AG04450 (cell line): ENCODE results near the gene UHRF2. TPM values are rescaled to one million over a fixed set of nuclear protein-coding genes. Genes with fewer than 3 reads are reported as not detected.

Source experiments
- CTCF ChIA-PET: fragments of 300-600, 350-600 bp; formaldehyde crosslinking; extraction: SDS; loops from one replicate; lab custom pipeline; 2022; ENCODE audit warnings: antibody characterized with exemption, inconsistent platforms; lab: Charles Lee
- POLR2A ChIA-PET: fragments of 350-600 bp; formaldehyde crosslinking; extraction: SDS; loops from one replicate; lab custom pipeline; 2021; ENCODE audit warnings: antibody characterized with exemption, inconsistent platforms; lab: Yijun Ruan, JAX
- DNase-seq: peaks from one replicate; pipeline ENCODE4 v3.0.0-alpha.2; 2011; ENCODE audit warnings: low read depth, low spot score
- H3K27ac ChIP-seq: one replicate; pipeline ENCODE4 v1.5.1; 2012; ENCODE audit warnings: low read depth, low read length, control low read depth
- H3K27me3 ChIP-seq: one replicate; pipeline ENCODE4 v1.6.0; 2012; ENCODE audit warnings: low read length; ENCODE audit not compliant: control insufficient read depth, insufficient read depth
- H3K4me3 ChIP-seq: 2 replicates; pipeline ENCODE4 v1.5.1; 2011; ENCODE audit warnings: mild to moderate bottlenecking, low read depth, low read length, control low read depth
- H3K9me3 ChIP-seq: 2 replicates; pipeline ENCODE4 v1.5.1; 2012; ENCODE audit warnings: low read length; ENCODE audit not compliant: control insufficient read depth, insufficient read depth
- polyA plus RNA-seq: library from polyadenylated mRNA; depleted of rRNA; stranded (reverse); fragments of >200 nt; gene quantifications from 2 replicates; pipeline ENCODE4 v1.2.3, GENCODE V29; 2011
- TF ChIP-seq, protein P1 (sequence below): IDR thresholded peaks from 2 replicates; pipeline ENCODE4 v1.5.1; 2011; ENCODE audit warnings: low read depth, low read length, control low read depth, inconsistent platforms

The UHRF2 gene
- polyA plus RNA-seq, 1 experiment = 56.0 TPM

DNA sequence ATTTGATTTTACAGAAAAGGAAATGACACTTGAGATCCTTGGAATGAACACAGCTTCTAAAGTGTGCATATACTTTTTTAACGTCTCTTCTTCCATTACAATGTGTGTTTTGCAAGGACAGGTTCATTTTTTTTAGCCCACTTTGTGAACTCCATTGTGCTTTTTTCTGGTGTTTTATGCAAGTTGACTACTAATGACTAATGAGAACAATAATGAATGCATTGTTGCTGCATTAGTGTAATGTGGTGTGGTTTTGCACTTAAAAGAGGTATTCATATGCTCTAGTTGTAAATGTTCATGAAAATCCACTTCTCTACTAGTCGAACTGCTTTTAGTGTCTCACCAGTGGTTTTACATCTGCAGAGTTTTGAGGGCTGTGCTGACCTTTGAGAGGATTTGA lies 93.6 kb downstream of the UHRF2 start:
- Histone ChIP-seq H3K27me3 (no peaks in the 10 kb centered on the region), H3K27ac (no peak overlapping the region), H3K4me3 (no peak overlapping the region), H3K9me3 (no peaks in the 10 kb centered on the region)
- no peak for DNase-seq
- ChIA-PET POLR2A (no interaction called here), CTCF (no interaction called here)
- TF ChIP-seq, protein P1, sequence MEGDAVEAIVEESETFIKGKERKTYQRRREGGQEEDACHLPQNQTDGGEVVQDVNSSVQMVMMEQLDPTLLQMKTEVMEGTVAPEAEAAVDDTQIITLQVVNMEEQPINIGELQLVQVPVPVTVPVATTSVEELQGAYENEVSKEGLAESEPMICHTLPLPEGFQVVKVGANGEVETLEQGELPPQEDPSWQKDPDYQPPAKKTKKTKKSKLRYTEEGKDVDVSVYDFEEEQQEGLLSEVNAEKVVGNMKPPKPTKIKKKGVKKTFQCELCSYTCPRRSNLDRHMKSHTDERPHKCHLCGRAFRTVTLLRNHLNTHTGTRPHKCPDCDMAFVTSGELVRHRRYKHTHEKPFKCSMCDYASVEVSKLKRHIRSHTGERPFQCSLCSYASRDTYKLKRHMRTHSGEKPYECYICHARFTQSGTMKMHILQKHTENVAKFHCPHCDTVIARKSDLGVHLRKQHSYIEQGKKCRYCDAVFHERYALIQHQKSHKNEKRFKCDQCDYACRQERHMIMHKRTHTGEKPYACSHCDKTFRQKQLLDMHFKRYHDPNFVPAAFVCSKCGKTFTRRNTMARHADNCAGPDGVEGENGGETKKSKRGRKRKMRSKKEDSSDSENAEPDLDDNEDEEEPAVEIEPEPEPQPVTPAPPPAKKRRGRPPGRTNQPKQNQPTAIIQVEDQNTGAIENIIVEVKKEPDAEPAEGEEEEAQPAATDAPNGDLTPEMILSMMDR = no peak

DNA sequence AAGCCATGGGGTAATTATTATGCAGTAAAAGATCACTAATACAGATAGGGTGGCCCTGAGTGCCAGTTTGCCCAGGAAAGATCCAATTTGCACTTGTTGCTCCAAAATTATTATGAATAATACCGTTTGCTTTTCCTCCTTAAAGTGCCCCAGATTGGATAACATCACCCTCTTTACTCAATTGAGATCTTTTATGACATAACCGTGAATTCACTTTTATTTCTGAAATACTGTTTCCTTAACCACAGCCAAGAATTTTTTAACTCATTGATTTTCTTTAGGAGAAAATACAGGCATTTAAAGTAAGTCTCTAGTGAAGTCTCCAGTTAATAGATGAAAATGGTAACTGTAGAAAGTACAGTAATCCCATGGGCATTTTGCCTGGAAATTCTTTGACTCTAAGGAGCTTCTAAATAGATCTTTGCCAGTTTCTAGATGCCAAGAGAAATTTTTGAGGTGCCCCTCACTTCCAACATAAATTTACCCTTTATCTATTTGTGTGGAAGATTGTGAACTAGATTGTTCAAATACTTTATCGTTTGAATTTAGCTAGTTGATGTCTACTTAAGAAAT lies 99.2 kb downstream of the UHRF2 start:
- ChIA-PET POLR2A (no interaction called here), CTCF (interaction anchor here (0.6 kb wide), 1 partner anchor 157 kb away, joined by 5 read pairs; no protein-coding TSS in a partner anchor)
- no peak for DNase-seq
- Histone ChIP-seq H3K4me3 (no peak overlapping the region), H3K9me3 (no peaks in the 10 kb centered on the region), H3K27me3 (no peaks in the 10 kb centered on the region), H3K27ac (no peak overlapping the region)
- TF ChIP-seq, protein P1 = no peak

DNA sequence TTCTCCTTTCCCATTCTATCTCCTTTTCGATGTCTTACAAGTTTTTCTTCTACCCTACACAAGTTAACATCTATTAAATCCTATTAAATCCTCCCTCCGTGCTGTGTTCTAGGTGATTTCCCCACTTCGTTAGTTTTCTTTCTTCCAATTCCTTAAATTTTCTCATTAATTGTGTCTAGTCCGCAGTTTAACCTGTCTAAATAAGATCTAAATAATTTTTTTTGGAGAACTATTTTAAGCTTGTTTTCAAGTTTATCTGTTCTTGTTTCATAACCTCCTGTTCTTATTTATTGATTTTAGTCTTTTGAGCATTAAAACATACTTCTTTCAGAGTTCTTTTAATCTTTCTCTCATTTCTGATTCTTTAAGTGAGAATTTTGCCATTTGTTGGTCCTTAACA lies 109.3 kb downstream of the UHRF2 start:
- H3K27me3 ChIP-seq = no peaks in the 10 kb centered on the region
- no peak overlapping the region for H3K4me3 ChIP-seq
- DNase-seq = no peak
- TF ChIP-seq, protein P1 = no peak
- no peak overlapping the region for H3K27ac ChIP-seq
- peaks cover 3% of the 10 kb centered on the region for H3K9me3 ChIP-seq
- ChIA-PET CTCF (no interaction called here), POLR2A (no interaction called here)

DNA sequence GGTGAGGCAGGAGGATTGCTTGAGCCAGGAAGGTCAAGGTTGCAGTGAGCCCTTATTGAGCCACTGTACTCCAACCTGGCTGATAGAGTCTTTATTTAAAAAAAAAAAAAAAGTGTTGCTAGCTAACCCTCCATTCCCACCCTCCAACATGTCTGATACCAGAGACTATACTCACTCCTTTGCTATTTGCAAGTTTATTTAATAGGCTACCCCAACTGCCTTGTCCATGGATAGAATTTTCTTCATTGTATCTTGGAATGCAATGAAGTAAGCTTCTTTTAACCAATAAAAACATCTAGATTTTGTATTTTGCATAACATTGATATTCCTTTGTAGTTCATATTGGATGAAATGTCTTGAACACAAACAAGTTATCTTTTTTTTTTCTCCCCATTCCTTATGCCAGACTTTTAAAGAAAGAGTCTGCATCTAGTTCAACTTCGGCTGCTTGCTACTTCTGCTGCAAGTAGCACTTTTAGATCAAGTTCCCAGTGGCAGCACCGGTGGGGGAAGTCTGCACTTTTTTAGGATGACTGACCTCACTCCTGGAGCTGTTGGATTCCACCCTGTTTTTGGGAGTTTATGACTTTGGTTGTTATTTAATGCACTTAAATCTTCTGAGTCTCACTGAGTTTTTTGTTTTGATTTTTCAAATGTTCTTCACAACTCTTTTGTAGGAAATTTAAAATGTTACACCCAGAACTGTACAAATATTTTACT lies 112.5 kb downstream of the UHRF2 start:
- peak; percentile 45 for DNase-seq
- TF ChIP-seq, protein P1 = no peak
- no peaks in the 10 kb centered on the region for H3K27me3 ChIP-seq
- H3K4me3 ChIP-seq = no peak overlapping the region
- POLR2A ChIA-PET = interaction anchor here (0.7 to 3.0 kb wide), 3 partner anchors 27 to 112 kb away, joined by 3 to 16 read pairs (median 5); no protein-coding TSS in a partner anchor
- H3K9me3 ChIP-seq = peaks cover 3% of the 10 kb centered on the region
- H3K27ac ChIP-seq = peak overlapping the region; percentile 68
- CTCF ChIA-PET = interaction anchor here (0.6 to 1.0 kb wide), 4 partner anchors 16 to 687 kb away, joined by 3 to 9 read pairs (median 4); no protein-coding TSS in a partner anchor

DNA sequence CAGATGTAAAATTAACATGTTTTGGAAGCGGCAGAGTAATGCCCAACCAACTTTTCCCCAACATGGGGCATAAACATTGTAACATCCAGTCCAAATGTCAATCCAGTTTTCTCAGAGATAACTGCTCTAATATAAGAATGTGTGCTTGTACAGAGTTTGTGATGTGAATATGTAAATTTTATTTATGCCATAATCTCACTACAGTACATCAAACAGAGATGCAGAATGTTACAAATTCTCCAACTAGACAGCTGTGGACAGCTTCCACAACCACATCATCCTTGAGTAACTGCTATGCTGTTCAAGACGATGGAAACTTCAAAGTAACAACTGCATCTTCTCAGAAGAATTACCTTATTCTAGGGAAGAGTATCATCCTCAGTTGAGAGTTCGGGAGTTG lies 122.6 kb downstream of the UHRF2 start:
- CTCF ChIA-PET = no interaction called here
- DNase-seq = no peak
- Histone ChIP-seq H3K27ac (no peak overlapping the region), H3K4me3 (no peak overlapping the region), H3K27me3 (no peaks in the 10 kb centered on the region), H3K9me3 (no peaks in the 10 kb centered on the region)
- POLR2A ChIA-PET = no interaction called here
- TF ChIP-seq, protein P1 = no peak
